ENCODE measurements around the gene RDH8. TPM values are rescaled to one million over a fixed set of nuclear protein-coding genes. Genes with fewer than 3 reads are reported as not detected.

The RDH8 gene
- total and polyA plus RNA-seq, 2 donors (not counting 3 experiments of a cell fraction or from before 2014, with no cell fraction given) = not detected

DNA sequence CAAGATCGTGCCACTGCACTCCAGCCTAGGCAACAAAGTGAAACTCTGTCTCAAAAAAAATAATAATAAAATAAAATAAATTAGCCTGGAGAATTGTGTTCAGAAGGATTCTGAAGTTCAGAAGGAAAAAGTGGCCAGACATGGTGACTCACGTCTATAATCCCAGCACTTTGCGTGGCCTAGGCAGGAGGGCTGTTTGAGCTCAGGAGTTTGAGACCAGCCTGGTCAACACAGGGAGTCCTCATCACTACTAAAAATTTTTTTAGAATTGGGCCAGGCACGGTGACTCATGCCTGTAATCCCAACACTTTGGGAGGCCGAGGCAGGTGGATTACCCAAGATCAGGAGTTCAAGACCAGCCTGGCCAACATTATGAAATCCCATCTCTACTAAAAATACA lies 6.0 kb downstream of the RDH8 start:
- no peak for FAIRE-seq
- intact Hi-C loops (cut with micrococcal nuclease) (no loop called here), dilution Hi-C loops (cut with MboI; ENCODE audit: extremely low pct_ligation_motif_present, low sequenced_read_pairs) (no loop called here)
- Histone ChIP-seq H3K79me2 (ENCODE audit: control insufficient read depth, insufficient read depth, low read length) (no peaks in the 10 kb centered on the region), H3K36me3 (ENCODE audit: control insufficient read depth in 2 of 2, extremely low read depth in 1 of 2, insufficient read depth in 2 of 2, low read length in 2 of 2) (no peaks in the 10 kb centered on the region), H3K9me1 (replicated peaks; ENCODE audit: control insufficient read depth, extremely low read depth, insufficient read depth, low read length) (no peaks in the 10 kb centered on the region), H3K9me3 (replicated peaks; ENCODE audit: control insufficient read depth, insufficient read depth, low read length) (no peaks in the 10 kb centered on the region), H2AFZ (ENCODE audit: low read depth, low read length) (no peak overlapping the region), H3K27ac (ENCODE audit: insufficient read depth, low read depth, low read length) (no peak overlapping the region), H3K27me3 (ENCODE audit: control insufficient read depth in 2 of 2, insufficient read depth in 2 of 2, low read length in 2 of 2) (no peaks in the 10 kb centered on the region), H3K4me3 (replicated peaks in 1 of 3; ENCODE audit: insufficient read depth in 1 of 3, low read depth in 1 of 3, low read length in 3 of 3) (no peak overlapping the region), H4K20me1 (replicated peaks; ENCODE audit: control insufficient read depth, extremely low read depth, insufficient read depth, low read length) (no peaks in the 10 kb centered on the region), H3K9ac (replicated peaks; ENCODE audit: extremely low read depth, insufficient read depth, low read length) (no peak overlapping the region), H3K4me2 (ENCODE audit: insufficient read depth, low read length) (no peak overlapping the region), H3K4me1 (ENCODE audit: control insufficient read depth, extremely low read depth, insufficient read depth, low read length) (no peaks in the 10 kb centered on the region)
- ChIA-PET POLR2A (no interaction called here), CTCF (interaction anchor here (1.7 to 2.8 kb wide), 2 partner anchors 8 to 19 kb away, joined by 10 read pairs; no protein-coding TSS in a partner anchor)
- DNase-seq (ENCODE audit: low read depth, low spot score) = no peak
- TF ChIP-seq POLR2A (IDR thresholded peaks at IDR 0.05; ENCODE audit: low read depth, low read length) = no peak
- no peak for TF ChIP-seq GATA2 (IDR thresholded peaks at IDR 0.05; ENCODE audit: insufficient read depth, insufficient read length, low read depth, low read length)
- TF ChIP-seq, protein P1, sequence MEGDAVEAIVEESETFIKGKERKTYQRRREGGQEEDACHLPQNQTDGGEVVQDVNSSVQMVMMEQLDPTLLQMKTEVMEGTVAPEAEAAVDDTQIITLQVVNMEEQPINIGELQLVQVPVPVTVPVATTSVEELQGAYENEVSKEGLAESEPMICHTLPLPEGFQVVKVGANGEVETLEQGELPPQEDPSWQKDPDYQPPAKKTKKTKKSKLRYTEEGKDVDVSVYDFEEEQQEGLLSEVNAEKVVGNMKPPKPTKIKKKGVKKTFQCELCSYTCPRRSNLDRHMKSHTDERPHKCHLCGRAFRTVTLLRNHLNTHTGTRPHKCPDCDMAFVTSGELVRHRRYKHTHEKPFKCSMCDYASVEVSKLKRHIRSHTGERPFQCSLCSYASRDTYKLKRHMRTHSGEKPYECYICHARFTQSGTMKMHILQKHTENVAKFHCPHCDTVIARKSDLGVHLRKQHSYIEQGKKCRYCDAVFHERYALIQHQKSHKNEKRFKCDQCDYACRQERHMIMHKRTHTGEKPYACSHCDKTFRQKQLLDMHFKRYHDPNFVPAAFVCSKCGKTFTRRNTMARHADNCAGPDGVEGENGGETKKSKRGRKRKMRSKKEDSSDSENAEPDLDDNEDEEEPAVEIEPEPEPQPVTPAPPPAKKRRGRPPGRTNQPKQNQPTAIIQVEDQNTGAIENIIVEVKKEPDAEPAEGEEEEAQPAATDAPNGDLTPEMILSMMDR (IDR thresholded peaks at IDR 0.05; ENCODE audit: extremely low read depth in 1 of 2, insufficient read depth in 1 of 2, low read depth in 1 of 2, low read length in 2 of 2) = no peak
- TF ChIP-seq, protein P2, sequence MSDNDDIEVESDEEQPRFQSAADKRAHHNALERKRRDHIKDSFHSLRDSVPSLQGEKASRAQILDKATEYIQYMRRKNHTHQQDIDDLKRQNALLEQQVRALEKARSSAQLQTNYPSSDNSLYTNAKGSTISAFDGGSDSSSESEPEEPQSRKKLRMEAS (IDR thresholded peaks at IDR 0.05; ENCODE audit: insufficient read depth, insufficient read length) = no peak
- no peak for TF ChIP-seq FOS (IDR thresholded peaks at IDR 0.05; ENCODE audit: borderline replicate concordance, insufficient read depth, low read length)
- no peak for TF ChIP-seq JUN (IDR thresholded peaks at IDR 0.05; ENCODE audit: borderline replicate concordance, insufficient read depth, insufficient read length, low read depth)
- TF ChIP-seq POLR2AphosphoS5 (IDR thresholded peaks at IDR 0.05; ENCODE audit: insufficient read depth, low read depth, low read length) = no peak
- TF ChIP-seq MYC (IDR thresholded peaks at IDR 0.05; ENCODE audit: low read depth, low read length) = no peak
- BruUV-seq (replicated peaks) = no TSS peak

All from endothelial cell of umbilical vein (primary cell).